ENCODE measurements around the gene TRAF3IP1.

- no peak for TF ChIP-seq GATA2 (IDR thresholded peaks at IDR 0.05; ENCODE audit: low read depth, low read length)
- no peak for TF ChIP-seq GATA3 (IDR thresholded peaks at IDR 0.05; ENCODE audit: low read depth, low read length)
These were observed 26.2 kb downstream of the TRAF3IP1 start for GRCh38 chr2:238346544-238346943.
